NT2/D1 (cell line): ENCODE measurements around the gene UAP1.

Experiments
- SUZ12 ChIP-seq: IDR thresholded peaks from 2 replicates; pipeline ENCODE4 v1.6.1; 2011; ENCODE audit not compliant: insufficient read length, insufficient read depth; ENCODE audit errors: extremely low read depth
- YY1 ChIP-seq: IDR thresholded peaks from 2 replicates; pipeline ENCODE4 v1.6.1; 2011; ENCODE audit not compliant: insufficient read length, insufficient read depth
- ZNF274 ChIP-seq: IDR thresholded peaks from 2 replicates; pipeline ENCODE4 v1.6.1; 2011; ENCODE audit warnings: mild to moderate bottlenecking, low read depth, low read length

GRCh38 chr1:162617513-162617912 lies 56.0 kb downstream of the UAP1 start:
- TF ChIP-seq ZNF274 (no peak), SUZ12 (no peak), YY1 (no peak)
